Natural killer cell (primary cell): Measurements from ENCODE around the gene CPSF2. TPM values are rescaled to one million over a fixed set of nuclear protein-coding genes. Genes with fewer than 3 reads are reported as not detected.
"Not testable (repeated sequence)": the region's sequence is repeated elsewhere in the genome, so short reads cannot be mapped to it uniquely, and the experiment has no call there.

Experiments
- ATAC-seq, 3 donors: fragments of 150-1000 bp in 2 of 3; fragments of 200-7000 bp in 1 of 3; cut with Tn5 transposase; 1 replicate in 1 of 3; 2 replicates in 2 of 3; pipeline ENCODE4 v1.10.0; 2021; ENCODE audit warnings: mild to moderate bottlenecking in 2 of 3, moderate library complexity in 2 of 3
- DNase-seq, 2 donors: peaks; one replicate each; pipeline versions ENCODE4 v3.0.0 to v3.0.0-alpha.2; 2013 to 2021; ENCODE audit warnings: mixed read lengths in 1 of 2
- H3K27ac ChIP-seq: one replicate; pipeline ENCODE4 v1.5.1; 2013; ENCODE audit warnings: mild to moderate bottlenecking, low read length
- H3K27me3 ChIP-seq: one replicate; pipeline ENCODE4 v1.6.1; 2013; ENCODE audit warnings: low read length; ENCODE audit not compliant: control insufficient read depth, insufficient read depth
- H3K36me3 ChIP-seq: one replicate; pipeline ENCODE4 v1.6.1; 2013; ENCODE audit warnings: low read length; ENCODE audit not compliant: control insufficient read depth, insufficient read depth
- H3K4me1 ChIP-seq: one replicate; pipeline ENCODE4 v1.6.1; 2013; ENCODE audit warnings: low read length; ENCODE audit not compliant: control insufficient read depth, insufficient read depth
- H3K4me3 ChIP-seq: one replicate; pipeline ENCODE4 v1.5.1; 2013; ENCODE audit warnings: low read length
- H3K9me3 ChIP-seq: one replicate; pipeline ENCODE4 v1.6.1; 2013; ENCODE audit warnings: low read length; ENCODE audit not compliant: control insufficient read depth, insufficient read depth
- H3K27ac Mint-ChIP-seq, 2 donors: one replicate each; pipeline ENCODE4 v1.8.0; 2022; ENCODE audit warnings: mild to moderate bottlenecking in 2 of 2, mixed read lengths in 2 of 2, moderate library complexity in 1 of 2
- H3K27me3 Mint-ChIP-seq, 2 donors: one replicate each; pipeline ENCODE4 v1.8.0; 2022; ENCODE audit warnings: low read depth in 2 of 2, mixed read lengths in 2 of 2
- H3K36me3 Mint-ChIP-seq: one replicate; pipeline ENCODE4 v1.8.0; 2022; ENCODE audit warnings: mixed read lengths
- H3K4me1 Mint-ChIP-seq, 2 donors: one replicate each; pipeline ENCODE4 v1.8.0; 2022; ENCODE audit warnings: mixed read lengths in 2 of 2
- H3K4me3 Mint-ChIP-seq: one replicate; pipeline ENCODE4 v1.8.0; 2022; ENCODE audit warnings: mild to moderate bottlenecking, moderate library complexity, mixed read lengths
- H3K9me3 Mint-ChIP-seq, 2 donors: one replicate each; pipeline ENCODE4 v1.8.0; 2022; ENCODE audit warnings: mixed read lengths in 2 of 2
- WGBS: methylation state at CpG from one replicate; pipeline ENCODE4 v1.1.7; 2013; ENCODE audit warnings: missing lambda C conversion rate; ENCODE audit not compliant: insufficient coverage; 5-methylcytosine and 5-hydroxymethylcytosine counted together
- intact Hi-C: fragments of 100-400 bp; cut with micrococcal nuclease; formaldehyde crosslinking; loops from one replicate; pipeline ENCODE4 v1.14.2; 2022
- total RNA-seq, 4 donors: library from RNA; stranded (reverse); fragments of 120-200 nt in 1 of 4; gene quantifications; one replicate each; pipeline versions ENCODE4 v1.2.3 to v1.2.4, GENCODE V29; 2013 to 2022
- TF ChIP-seq, protein P1 (sequence below): fragments of 200-600 bp; IDR thresholded peaks from one replicate; pipeline ENCODE4 v1.8.0; 2022; ENCODE audit warnings: antibody characterized with exemption

The CPSF2 gene
- total RNA-seq, 3 donors from 2014 or later (not counting 1 experiment from before 2014, with no cell fraction given): 24.2 to 39.8 (median 28.6) TPM

DNA sequence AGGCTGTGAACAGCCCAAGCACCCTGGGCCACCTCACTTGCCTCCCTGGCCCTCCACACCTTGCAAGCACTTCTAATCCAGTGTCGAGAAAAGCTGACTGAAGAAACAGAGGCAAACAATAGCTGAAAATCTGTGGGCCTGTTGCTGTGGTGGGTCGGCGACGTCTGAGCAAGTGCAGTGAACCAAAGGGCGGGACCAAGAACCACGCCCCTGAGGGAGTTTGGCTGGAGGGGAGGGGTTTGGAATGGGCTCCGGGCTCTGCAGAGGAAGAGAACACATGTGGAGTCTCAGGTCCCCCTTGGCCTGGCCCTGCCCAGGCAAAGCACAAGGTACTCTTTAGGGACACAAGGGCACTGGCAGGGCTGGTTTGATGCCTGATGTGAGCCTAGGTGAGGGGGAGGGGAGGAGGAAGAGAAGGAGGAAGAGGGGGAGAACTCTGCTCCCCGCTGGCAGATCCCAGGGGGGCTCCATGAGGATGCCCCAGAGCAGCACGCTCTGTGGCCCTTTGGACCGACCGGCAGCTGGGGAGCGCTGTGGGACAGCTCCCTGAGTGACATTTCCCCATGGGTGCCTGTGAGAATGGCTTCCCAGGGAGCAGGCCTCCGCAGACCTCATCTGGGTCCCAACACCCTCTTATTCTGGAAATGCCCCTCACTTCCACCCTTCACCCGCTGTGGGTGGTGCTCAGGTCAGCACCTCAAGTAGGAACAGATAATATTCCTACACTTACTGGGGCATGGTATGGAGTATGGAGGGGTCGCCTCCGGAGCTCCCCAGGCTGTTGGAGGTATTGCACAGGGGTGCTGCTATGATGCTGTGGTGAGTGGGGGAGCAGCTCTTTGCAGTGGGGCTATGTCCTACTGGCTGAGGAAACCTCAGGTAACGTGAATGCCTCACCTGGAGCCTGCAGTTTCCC is 85.5 kb downstream of the CPSF2 start:
- H3K36me3 Mint-ChIP-seq: no peaks in the 10 kb centered on the region
- no peak overlapping the region for H3K4me3 Mint-ChIP-seq
- DNase-seq: no peak
- H3K27ac ChIP-seq: no peak overlapping the region
- TF ChIP-seq, protein P1, sequence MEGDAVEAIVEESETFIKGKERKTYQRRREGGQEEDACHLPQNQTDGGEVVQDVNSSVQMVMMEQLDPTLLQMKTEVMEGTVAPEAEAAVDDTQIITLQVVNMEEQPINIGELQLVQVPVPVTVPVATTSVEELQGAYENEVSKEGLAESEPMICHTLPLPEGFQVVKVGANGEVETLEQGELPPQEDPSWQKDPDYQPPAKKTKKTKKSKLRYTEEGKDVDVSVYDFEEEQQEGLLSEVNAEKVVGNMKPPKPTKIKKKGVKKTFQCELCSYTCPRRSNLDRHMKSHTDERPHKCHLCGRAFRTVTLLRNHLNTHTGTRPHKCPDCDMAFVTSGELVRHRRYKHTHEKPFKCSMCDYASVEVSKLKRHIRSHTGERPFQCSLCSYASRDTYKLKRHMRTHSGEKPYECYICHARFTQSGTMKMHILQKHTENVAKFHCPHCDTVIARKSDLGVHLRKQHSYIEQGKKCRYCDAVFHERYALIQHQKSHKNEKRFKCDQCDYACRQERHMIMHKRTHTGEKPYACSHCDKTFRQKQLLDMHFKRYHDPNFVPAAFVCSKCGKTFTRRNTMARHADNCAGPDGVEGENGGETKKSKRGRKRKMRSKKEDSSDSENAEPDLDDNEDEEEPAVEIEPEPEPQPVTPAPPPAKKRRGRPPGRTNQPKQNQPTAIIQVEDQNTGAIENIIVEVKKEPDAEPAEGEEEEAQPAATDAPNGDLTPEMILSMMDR: no peak
- no peaks in the 10 kb centered on the region for H3K4me1 Mint-ChIP-seq
- ATAC-seq: no peak
- no peaks in the 10 kb centered on the region for H3K4me1 ChIP-seq
- 73% methylated on average over 16 of the region's 17 CpGs for WGBS
- H3K27me3 ChIP-seq: no peaks in the 10 kb centered on the region
- H3K9me3 Mint-ChIP-seq: no peaks in the 10 kb centered on the region
- H3K36me3 ChIP-seq: no peaks in the 10 kb centered on the region
- H3K9me3 ChIP-seq: no peaks in the 10 kb centered on the region
- no peak overlapping the region for H3K4me3 ChIP-seq
- no peak overlapping the region for H3K27ac Mint-ChIP-seq
- H3K27me3 Mint-ChIP-seq: peaks cover 15 to 16% of the 10 kb centered on the region in 2 donors
- intact Hi-C loops: no loop called here

DNA sequence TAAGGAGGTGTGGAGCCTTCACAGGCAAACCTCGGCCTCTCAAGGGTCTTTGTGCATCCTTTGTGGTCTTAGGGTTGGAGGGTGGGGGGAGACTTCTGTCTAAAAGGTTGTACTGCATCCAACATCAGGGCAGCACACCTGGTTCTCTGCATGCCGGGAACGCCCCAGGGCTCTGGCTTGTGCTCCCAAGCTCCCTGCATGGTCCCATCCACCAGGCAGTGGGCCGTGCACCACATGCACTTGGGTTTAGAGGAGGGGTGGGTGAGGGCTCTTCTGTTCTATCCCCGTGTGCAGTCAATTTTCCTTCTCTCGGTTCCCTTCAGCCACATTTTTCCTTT is 86.1 kb downstream of the CPSF2 start:
- Mint-ChIP-seq H3K9me3 (no peaks in the 10 kb centered on the region), H3K27ac (no peak overlapping the region), H3K4me3 (no peak overlapping the region), H3K4me1 (no peaks in the 10 kb centered on the region), H3K36me3 (no peaks in the 10 kb centered on the region), H3K27me3 (peaks cover 9 to 13% of the 10 kb centered on the region in 2 donors)
- Histone ChIP-seq H3K27ac (no peak overlapping the region), H3K4me3 (no peak overlapping the region), H3K4me1 (no peaks in the 10 kb centered on the region), H3K9me3 (no peaks in the 10 kb centered on the region), H3K36me3 (no peaks in the 10 kb centered on the region), H3K27me3 (no peaks in the 10 kb centered on the region)
- TF ChIP-seq, protein P1: no peak
- 99% methylated on average over 6 of the region's 6 CpGs for WGBS
- ATAC-seq (no peak), DNase-seq (no peak)
- intact Hi-C loops: no loop called here

DNA sequence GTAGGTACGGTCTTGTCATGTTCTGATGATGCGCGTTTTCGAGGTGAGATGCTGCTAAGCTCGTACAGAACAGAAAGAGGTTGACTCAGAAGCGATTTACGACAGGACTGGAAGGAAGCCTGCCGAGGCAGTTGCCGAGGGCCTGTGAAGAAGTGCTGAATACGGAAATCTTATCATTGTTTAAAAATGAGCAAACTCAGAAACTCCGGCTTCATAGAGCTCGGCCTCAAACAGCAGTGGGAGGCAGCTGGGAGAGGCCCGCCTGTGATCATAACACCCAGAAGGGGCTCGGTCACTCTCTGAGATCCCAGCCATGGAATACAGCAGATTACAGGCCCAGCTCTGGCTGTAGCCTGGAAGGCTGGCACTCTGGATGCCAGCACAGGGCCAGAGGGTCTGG is 87.4 kb downstream of the CPSF2 start:
- Histone ChIP-seq H3K4me1 (no peaks in the 10 kb centered on the region), H3K27me3 (no peaks in the 10 kb centered on the region), H3K4me3 (no peak overlapping the region), H3K36me3 (no peaks in the 10 kb centered on the region), H3K27ac (no peak overlapping the region), H3K9me3 (no peaks in the 10 kb centered on the region)
- no peaks in the 10 kb centered on the region for H3K9me3 Mint-ChIP-seq
- DNase-seq (no peak), ATAC-seq (no peak)
- no peak overlapping the region for H3K4me3 Mint-ChIP-seq
- no peaks in the 10 kb centered on the region for H3K4me1 Mint-ChIP-seq
- H3K36me3 Mint-ChIP-seq: no peaks in the 10 kb centered on the region
- 91% methylated on average over 14 of the region's 14 CpGs for WGBS
- H3K27ac Mint-ChIP-seq: no peak overlapping the region
- TF ChIP-seq, protein P1: no peak
- peaks cover 6 to 11% of the 10 kb centered on the region in 2 donors for H3K27me3 Mint-ChIP-seq
- intact Hi-C loops: no loop called here

DNA sequence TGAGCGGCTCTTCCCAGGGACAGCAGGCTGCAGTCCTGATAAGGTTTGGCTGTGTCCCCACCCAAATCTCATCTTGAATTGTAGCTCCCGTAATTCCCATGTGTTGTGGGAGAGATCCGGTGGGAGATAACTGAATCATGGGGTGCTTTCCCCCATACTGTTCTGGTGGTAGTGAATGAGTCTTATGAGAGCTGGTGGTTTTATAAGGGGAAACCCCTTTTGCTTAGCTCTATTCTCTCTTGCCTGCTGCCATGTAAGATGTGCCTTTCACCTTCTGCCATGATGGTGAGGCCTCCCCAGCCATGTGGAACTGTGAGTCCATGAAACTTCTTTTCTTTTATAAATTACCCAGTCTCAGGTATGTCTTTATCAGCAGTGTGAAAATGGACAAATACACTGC is 91.4 kb downstream of the CPSF2 start:
- H3K27ac ChIP-seq, H3K4me1 ChIP-seq, H3K9me3 ChIP-seq, intact Hi-C loops, H3K4me1 Mint-ChIP-seq, H3K27ac Mint-ChIP-seq, H3K27me3 ChIP-seq, DNase-seq, H3K36me3 ChIP-seq, ATAC-seq, H3K4me3 ChIP-seq, H3K36me3 Mint-ChIP-seq, H3K9me3 Mint-ChIP-seq, H3K4me3 Mint-ChIP-seq: not testable (repeated sequence)
- WGBS: 87% methylated on average over 3 of the region's 3 CpGs
- H3K27me3 Mint-ChIP-seq: peaks cover 15 to 20% of the 10 kb centered on the region in 2 donors
